Upper lobe of left lung (tissue), 4 donors: ENCODE data around the gene OBSCN.

Experiments
- EP300 ChIP-seq, 4 donors: sonication (generic); formaldehyde crosslinking; IDR thresholded peaks; one replicate each; pipeline ENCODE4 v1.5.1; 2017; ENCODE audit warnings: antibody characterized with exemption in 4 of 4, control low read depth in 2 of 4
- POLR2A ChIP-seq, 4 donors: fragments of 450-650 bp; IDR thresholded peaks; one replicate each; pipeline ENCODE4 v1.5.1; 2016 to 2017; ENCODE audit warnings: antibody characterized with exemption in 4 of 4, mild to moderate bottlenecking in 2 of 4
- POLR2AphosphoS5 ChIP-seq, 2 donors: sonication (generic); formaldehyde crosslinking; IDR thresholded peaks; one replicate each; pipeline ENCODE4 v1.5.1; 2017; ENCODE audit warnings: antibody characterized with exemption in 2 of 2
- TF ChIP-seq, protein P1 (sequence below), 6 experiments: fragments of 450-650 bp in 4 of 6; fragments of 200-600 bp in 2 of 6; sonication (generic) in 2 of 6; IDR thresholded peaks; one replicate each; pipeline ENCODE4 v1.5.1; 2016 to 2019; ENCODE audit warnings: antibody characterized with exemption in 6 of 6

DNA sequence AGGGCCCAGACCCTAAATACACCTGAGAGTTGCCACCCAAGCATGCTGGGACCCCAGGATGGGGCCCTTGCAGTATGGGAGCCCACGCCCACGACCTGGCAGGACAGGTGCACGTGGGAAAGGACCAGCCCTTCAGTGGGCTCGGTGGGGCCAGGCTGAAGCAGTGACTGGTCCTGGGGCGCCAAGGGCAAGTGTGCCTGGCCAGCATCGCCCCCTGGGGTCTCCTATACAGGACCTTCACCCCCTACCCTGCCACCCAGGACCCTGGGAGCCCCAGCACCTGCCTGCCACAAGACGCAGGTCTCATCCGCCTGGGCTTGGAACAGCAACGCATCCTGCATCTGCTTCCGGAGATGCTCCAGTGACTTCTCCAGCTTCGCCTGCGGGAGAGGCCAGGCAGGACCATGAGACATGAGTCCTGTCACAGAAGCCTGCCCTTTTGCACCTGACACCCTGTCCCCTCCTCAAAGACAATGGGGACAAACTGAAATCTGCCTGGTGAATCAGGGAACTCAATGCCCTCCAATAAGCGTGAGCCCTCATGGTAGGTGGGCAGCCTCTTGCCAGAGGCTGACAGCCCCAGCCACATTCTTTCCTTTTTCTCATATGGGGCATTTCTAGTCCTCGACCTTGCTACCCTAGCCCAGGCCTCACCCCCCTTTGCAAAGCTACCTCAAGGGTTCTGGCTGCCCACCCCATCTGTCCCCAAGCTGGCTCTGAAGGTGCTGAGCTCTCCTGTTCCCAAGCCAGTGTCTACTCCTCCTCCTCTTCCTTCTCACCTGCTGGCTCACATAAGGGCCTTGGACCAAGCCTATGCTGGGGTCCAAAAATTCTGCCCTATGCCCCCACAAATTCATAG lies 194.2 kb downstream of the OBSCN start:
- TF ChIP-seq POLR2A (IDR thresholded peaks at IDR 0.05) (no peak), EP300 (IDR thresholded peaks at IDR 0.05) (no peak), POLR2AphosphoS5 (IDR thresholded peaks at IDR 0.05) (no peak)
- TF ChIP-seq, protein P1, sequence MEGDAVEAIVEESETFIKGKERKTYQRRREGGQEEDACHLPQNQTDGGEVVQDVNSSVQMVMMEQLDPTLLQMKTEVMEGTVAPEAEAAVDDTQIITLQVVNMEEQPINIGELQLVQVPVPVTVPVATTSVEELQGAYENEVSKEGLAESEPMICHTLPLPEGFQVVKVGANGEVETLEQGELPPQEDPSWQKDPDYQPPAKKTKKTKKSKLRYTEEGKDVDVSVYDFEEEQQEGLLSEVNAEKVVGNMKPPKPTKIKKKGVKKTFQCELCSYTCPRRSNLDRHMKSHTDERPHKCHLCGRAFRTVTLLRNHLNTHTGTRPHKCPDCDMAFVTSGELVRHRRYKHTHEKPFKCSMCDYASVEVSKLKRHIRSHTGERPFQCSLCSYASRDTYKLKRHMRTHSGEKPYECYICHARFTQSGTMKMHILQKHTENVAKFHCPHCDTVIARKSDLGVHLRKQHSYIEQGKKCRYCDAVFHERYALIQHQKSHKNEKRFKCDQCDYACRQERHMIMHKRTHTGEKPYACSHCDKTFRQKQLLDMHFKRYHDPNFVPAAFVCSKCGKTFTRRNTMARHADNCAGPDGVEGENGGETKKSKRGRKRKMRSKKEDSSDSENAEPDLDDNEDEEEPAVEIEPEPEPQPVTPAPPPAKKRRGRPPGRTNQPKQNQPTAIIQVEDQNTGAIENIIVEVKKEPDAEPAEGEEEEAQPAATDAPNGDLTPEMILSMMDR (IDR thresholded peaks at IDR 0.05): no peak
